ENCODE data around the gene PCLO. TPM values are rescaled to one million over a fixed set of nuclear protein-coding genes. Genes with fewer than 3 reads are reported as not detected.

The PCLO gene
- total and polyA plus RNA-seq, 9 donors, result 0.27 to 0.90 (median 0.55) TPM

DNA sequence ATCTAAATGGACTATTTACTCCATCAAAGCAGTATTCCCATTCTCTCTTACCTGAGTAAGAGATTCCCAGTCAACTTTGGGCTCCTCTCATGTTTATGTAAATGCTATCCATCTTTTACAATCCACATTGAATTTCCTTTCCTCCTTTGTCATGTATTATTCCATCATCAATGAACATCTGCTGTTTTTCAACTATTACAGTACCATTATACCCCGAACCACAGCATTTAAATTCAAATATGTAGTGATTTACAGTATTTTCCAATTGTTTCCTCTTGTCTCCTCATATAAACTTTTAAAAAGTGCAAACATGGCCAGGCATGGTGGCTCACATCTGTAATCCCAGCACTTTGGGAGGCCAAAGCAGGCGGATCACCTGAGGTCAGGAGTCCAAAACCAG is 20.3 kb downstream of the PCLO start:
- Histone ChIP-seq H3K4me3 (ENCODE audit: low read length) (no peak overlapping the region), H3K9me3 (replicated peaks; ENCODE audit: control insufficient read depth, low read depth, low read length) (no peaks in the 10 kb centered on the region), H3K27ac (ENCODE audit: low read length) (no peak overlapping the region), H3K27me3 (ENCODE audit: control insufficient read depth, insufficient read depth, low read length) (no peaks in the 10 kb centered on the region), H3K36me3 (ENCODE audit: control insufficient read depth, insufficient read depth, low read length) (no peaks in the 10 kb centered on the region), H3K4me1 (ENCODE audit: control insufficient read depth, insufficient read depth, low read length) (no peaks in the 10 kb centered on the region)
- no peak for DNase-seq
- 88% methylated on average over 1 of the region's 2 CpGs for WGBS (ENCODE audit: insufficient coverage)

DNA sequence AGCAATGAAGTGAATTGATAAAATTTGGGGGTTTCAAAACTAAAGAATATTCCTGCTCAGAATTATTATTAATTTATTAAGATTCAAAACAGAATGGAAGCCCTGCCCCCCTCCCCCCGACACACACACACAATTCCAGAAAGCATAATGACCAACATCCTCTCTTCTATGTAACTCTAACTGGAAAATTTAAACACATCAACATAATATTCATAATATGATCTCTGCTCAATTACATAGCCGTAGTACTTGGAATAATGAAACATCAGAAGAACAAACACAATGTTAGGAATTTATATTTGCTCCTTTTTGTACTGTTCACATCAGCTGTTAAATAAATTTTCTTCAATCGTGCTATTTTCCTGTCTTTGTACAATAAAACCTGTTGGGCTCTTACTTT is 20.8 kb downstream of the PCLO start:
- H3K36me3 ChIP-seq (ENCODE audit: control insufficient read depth, insufficient read depth, low read length), result no peaks in the 10 kb centered on the region
- no peaks in the 10 kb centered on the region for H3K9me3 ChIP-seq (replicated peaks; ENCODE audit: control insufficient read depth, low read depth, low read length)
- H3K4me3 ChIP-seq (ENCODE audit: low read length), result no peak overlapping the region
- no peaks in the 10 kb centered on the region for H3K27me3 ChIP-seq (ENCODE audit: control insufficient read depth, insufficient read depth, low read length)
- WGBS (ENCODE audit: insufficient coverage), result no CpG with 5 or more reads among the region's 3 CpGs
- H3K4me1 ChIP-seq (ENCODE audit: control insufficient read depth, insufficient read depth, low read length), result no peaks in the 10 kb centered on the region
- no peak overlapping the region for H3K27ac ChIP-seq (ENCODE audit: low read length)
- no peak for DNase-seq

DNA sequence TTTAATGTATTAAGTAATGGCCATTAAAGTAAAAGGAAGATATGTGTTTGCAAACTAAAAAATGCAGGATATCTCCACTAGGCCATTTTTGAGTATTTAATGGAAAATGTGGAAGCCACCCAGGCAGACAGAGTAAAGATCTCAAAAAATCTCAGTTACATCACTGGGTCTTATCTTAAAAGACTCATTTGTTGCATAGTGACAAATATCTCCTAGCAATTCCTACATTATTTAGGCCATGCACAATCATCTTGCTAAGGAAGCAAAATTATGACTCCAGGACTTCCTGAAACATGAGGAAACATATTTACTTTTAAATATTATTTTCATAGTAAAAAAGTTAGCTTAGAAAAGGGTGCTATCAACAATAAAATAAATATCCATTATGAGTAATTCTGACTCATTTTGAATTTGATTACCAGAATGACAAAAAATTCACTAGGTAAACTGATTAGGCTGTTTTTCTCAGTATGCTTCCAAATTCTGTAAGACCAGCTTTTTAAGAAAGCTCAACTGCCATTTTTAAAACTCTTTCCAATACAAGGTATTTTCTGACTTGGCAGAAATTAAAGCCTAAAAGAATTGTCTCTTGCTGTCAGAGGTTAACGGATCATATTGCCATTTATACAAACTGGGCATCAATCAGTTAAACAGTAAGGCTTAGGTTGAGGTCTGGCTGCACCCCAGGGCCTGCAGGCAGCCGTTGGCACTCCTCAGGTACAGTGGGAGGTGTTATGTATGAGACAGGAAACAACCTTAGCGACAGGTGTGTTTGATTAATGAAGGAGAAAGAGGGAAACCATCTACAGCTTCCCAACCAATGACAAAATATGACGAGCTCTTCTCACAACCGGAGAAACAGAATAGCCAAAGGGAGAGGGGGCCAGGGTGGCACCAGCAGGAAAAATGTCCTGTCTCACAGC is 31.8 kb downstream of the PCLO start:
- Histone ChIP-seq H3K36me3 (ENCODE audit: control insufficient read depth, insufficient read depth, low read length) (no peaks in the 10 kb centered on the region), H3K4me3 (ENCODE audit: low read length) (no peak overlapping the region), H3K9me3 (replicated peaks; ENCODE audit: control insufficient read depth, low read depth, low read length) (no peaks in the 10 kb centered on the region), H3K4me1 (ENCODE audit: control insufficient read depth, insufficient read depth, low read length) (no peaks in the 10 kb centered on the region), H3K27ac (ENCODE audit: low read length) (no peak overlapping the region), H3K27me3 (ENCODE audit: control insufficient read depth, insufficient read depth, low read length) (no peaks in the 10 kb centered on the region)
- no peak for DNase-seq
- WGBS (ENCODE audit: insufficient coverage), result 100% methylated on average over 1 of the region's 5 CpGs

DNA sequence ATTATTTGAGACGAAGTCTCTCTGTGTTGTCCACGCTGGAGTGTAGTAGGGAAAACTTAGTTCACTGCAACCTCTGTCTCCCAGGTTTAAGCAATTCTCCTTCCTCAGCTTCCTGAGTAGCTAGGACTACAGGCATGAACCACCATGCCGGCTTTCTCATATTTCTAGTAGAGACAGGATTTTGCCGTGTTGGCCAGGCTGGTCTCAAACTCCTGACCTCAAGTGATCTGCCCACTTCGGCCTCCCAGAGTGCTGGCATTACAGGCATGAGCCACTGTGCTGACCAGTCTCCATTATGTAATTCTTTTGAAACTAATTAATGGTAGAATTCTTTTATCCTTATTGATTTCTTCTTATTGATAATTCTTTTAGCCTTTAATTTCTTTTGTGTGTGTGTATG is 32.5 kb downstream of the PCLO start:
- no peaks in the 10 kb centered on the region for H3K27me3 ChIP-seq (ENCODE audit: control insufficient read depth, insufficient read depth, low read length)
- WGBS (ENCODE audit: insufficient coverage), result no CpG with 5 or more reads among the region's 5 CpGs

DNA sequence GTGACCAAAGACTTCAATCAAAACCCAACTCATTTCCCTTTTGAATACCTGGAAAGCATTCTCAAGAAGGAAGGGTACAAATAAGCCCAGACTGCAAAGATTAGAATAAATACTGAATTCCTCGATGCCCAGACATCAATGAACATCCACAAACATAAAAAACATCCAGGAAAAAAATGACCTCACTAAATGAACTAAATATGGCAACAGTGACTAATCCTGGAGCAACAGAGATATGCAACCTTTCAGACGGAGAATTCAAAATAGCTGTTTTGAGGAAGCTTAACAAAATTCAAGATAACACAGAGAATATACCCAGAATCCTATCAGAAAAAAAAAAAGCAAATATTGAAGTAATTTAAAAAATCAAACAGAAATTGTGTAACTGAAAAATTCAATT is 43.2 kb downstream of the PCLO start:
- no peaks in the 10 kb centered on the region for H3K4me1 ChIP-seq (ENCODE audit: control insufficient read depth, insufficient read depth, low read length)
- peaks cover 4% of the 10 kb centered on the region for H3K9me3 ChIP-seq (replicated peaks; ENCODE audit: control insufficient read depth, low read depth, low read length)
- no peaks in the 10 kb centered on the region for H3K27me3 ChIP-seq (ENCODE audit: control insufficient read depth, insufficient read depth, low read length)
- no peak overlapping the region for H3K27ac ChIP-seq (ENCODE audit: low read length)
- DNase-seq, result no peak
- no peaks in the 10 kb centered on the region for H3K36me3 ChIP-seq (ENCODE audit: control insufficient read depth, insufficient read depth, low read length)
- no peak overlapping the region for H3K4me3 ChIP-seq (ENCODE audit: low read length)
- no CpG with 5 or more reads among the region's 2 CpGs for WGBS (ENCODE audit: insufficient coverage)

More for the DNA sequence above, 32.5 kb downstream of the PCLO start:
- DNase-seq, result no peak
- Histone ChIP-seq H3K36me3 (ENCODE audit: control insufficient read depth, insufficient read depth, low read length) (no peaks in the 10 kb centered on the region), H3K4me3 (ENCODE audit: low read length) (no peak overlapping the region), H3K9me3 (replicated peaks; ENCODE audit: control insufficient read depth, low read depth, low read length) (no peaks in the 10 kb centered on the region), H3K4me1 (ENCODE audit: control insufficient read depth, insufficient read depth, low read length) (no peaks in the 10 kb centered on the region), H3K27ac (ENCODE audit: low read length) (no peak overlapping the region)

DNA sequence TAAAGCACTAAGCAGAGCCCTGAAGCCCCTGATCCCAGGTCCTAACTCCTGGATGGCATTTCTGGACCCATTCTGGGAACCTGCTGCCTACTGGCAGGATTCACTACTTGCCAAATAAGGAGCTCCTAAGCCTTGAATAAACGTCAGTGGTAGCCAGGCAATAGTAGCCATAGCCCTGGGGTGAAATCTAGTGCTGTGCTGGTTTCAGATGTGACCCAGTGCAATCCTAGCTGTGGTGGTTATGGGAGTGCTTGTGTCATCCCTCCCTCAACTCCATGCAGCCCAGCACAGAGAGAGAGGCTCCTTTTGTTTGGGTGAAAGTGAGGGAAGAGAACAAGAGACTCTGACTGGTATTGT is 43.7 kb downstream of the PCLO start:
- no peaks in the 10 kb centered on the region for H3K36me3 ChIP-seq (ENCODE audit: control insufficient read depth, insufficient read depth, low read length)
- DNase-seq, result no peak
- H3K9me3 ChIP-seq (replicated peaks; ENCODE audit: control insufficient read depth, low read depth, low read length), result peaks cover 4% of the 10 kb centered on the region
- no peaks in the 10 kb centered on the region for H3K4me1 ChIP-seq (ENCODE audit: control insufficient read depth, insufficient read depth, low read length)
- WGBS (ENCODE audit: insufficient coverage), result no CpG with 5 or more reads among the region's 1 CpG
- no peak overlapping the region for H3K4me3 ChIP-seq (ENCODE audit: low read length)
- no peak overlapping the region for H3K27ac ChIP-seq (ENCODE audit: low read length)
- H3K27me3 ChIP-seq (ENCODE audit: control insufficient read depth, insufficient read depth, low read length), result no peaks in the 10 kb centered on the region

DNA sequence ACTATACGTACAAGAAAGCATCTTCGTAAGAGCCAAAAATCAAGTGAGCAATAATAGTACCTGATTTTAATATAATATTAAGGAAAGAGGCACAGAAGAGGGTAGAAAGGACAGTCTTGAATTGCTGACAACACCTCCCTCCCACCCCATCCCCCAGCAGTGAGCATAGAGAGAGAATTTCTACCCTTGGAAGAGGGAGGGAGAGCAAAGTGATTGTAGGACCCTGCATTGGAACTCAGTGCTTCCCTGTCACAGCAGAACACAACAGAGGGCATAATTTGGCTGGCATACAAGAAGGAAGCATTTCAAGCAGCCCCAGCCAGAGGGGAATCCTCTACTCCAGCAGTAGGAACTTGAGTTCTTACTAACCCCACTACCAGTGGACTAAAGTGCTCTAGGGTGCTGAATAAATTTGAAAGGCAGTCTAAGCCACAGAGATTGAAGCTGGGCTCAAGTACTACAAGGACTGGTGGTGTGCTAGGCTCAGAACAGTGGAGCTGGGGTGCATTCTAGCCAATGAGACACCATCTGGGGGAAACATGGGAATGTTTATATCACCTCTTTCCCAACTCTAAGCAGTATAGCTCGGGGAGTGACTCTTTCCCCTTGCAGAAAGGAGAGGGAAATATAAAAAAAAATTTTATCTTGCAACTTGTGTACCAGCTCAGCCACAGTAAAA is 44.2 kb downstream of the PCLO start:
- Histone ChIP-seq H3K4me1 (ENCODE audit: control insufficient read depth, insufficient read depth, low read length) (no peaks in the 10 kb centered on the region), H3K9me3 (replicated peaks; ENCODE audit: control insufficient read depth, low read depth, low read length) (peaks cover 4% of the 10 kb centered on the region), H3K27ac (ENCODE audit: low read length) (no peak overlapping the region), H3K4me3 (ENCODE audit: low read length) (no peak overlapping the region), H3K27me3 (ENCODE audit: control insufficient read depth, insufficient read depth, low read length) (no peaks in the 10 kb centered on the region), H3K36me3 (ENCODE audit: control insufficient read depth, insufficient read depth, low read length) (no peaks in the 10 kb centered on the region)
- WGBS (ENCODE audit: insufficient coverage), result no CpG with 5 or more reads among the region's 3 CpGs
- no peak for DNase-seq

DNA sequence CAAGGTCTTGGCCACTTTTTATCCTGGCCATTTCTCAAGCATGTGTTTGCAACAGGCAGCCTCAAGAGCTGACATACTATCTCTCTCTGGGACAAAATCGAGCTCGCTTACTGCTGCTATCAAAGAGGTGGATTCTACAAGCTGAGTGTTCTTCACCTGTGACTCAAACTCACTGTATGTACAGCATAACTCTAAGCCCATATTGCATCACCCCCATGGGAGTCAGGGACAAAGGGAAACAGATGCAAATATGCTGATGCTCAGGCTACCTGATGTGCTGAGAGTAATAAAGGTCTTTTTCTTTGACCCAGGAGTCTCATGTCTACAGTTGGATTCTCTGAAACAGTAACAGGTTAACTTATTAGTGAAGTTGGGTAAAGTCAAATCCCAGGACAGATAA is 45.2 kb downstream of the PCLO start:
- no CpG with 5 or more reads among the region's 2 CpGs for WGBS (ENCODE audit: insufficient coverage)
- no peaks in the 10 kb centered on the region for H3K4me1 ChIP-seq (ENCODE audit: control insufficient read depth, insufficient read depth, low read length)

DNA sequence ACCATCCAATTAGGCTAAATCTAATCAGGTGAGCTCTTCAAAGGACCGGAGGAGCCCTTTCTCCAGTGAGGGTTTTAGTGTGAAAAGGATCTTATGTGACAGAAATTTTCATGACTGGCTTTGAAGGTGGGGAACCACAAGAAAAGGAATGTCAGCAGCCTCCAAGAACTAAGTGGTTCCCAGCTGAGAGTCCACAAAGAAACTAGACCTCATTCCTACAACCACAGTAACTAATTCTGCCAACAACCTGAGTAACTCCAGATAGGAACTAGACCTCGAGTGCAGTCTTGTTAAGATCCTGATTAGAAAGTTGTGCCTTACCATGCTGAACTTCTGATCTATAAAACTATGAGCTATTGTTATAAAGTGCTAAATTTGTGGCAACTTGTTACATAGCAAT is 51.3 kb downstream of the PCLO start:
- Histone ChIP-seq H3K36me3 (ENCODE audit: control insufficient read depth, insufficient read depth, low read length) (no peaks in the 10 kb centered on the region), H3K27ac (ENCODE audit: low read length) (no peak overlapping the region), H3K4me3 (ENCODE audit: low read length) (no peak overlapping the region), H3K9me3 (replicated peaks; ENCODE audit: control insufficient read depth, low read depth, low read length) (no peaks in the 10 kb centered on the region), H3K27me3 (ENCODE audit: control insufficient read depth, insufficient read depth, low read length) (no peaks in the 10 kb centered on the region), H3K4me1 (ENCODE audit: control insufficient read depth, insufficient read depth, low read length) (no peaks in the 10 kb centered on the region)
- DNase-seq, result no peak
- no CpG with 5 or more reads among the region's 2 CpGs for WGBS (ENCODE audit: insufficient coverage)

More for the DNA sequence above, 45.2 kb downstream of the PCLO start:
- no peaks in the 10 kb centered on the region for H3K27me3 ChIP-seq (ENCODE audit: control insufficient read depth, insufficient read depth, low read length)
- peaks cover 4% of the 10 kb centered on the region for H3K9me3 ChIP-seq (replicated peaks; ENCODE audit: control insufficient read depth, low read depth, low read length)
- H3K27ac ChIP-seq (ENCODE audit: low read length), result no peak overlapping the region
- DNase-seq, result no peak
- no peak overlapping the region for H3K4me3 ChIP-seq (ENCODE audit: low read length)
- H3K36me3 ChIP-seq (ENCODE audit: control insufficient read depth, insufficient read depth, low read length), result no peaks in the 10 kb centered on the region

DNA sequence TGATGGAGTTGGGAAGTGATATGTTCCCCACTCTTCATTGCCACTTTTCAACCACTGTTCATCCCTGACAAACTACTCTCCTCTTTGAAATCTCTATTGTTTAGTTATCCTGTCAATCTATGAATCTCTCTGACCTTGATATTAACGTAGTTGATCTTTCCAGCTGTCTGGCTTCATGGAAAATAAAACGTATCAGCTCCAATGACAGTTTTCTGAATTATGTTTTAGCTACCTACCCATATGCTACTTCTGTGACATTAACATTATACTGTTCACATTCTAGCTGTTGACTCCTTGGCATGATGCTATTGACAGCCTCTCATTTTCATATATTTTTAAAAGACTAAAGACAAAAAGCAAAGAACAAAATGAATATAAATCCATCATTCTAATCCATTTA is 53.3 kb downstream of the PCLO start:
- H3K4me3 ChIP-seq (ENCODE audit: low read length), result no peak overlapping the region
- no peaks in the 10 kb centered on the region for H3K27me3 ChIP-seq (ENCODE audit: control insufficient read depth, insufficient read depth, low read length)
- no peak overlapping the region for H3K27ac ChIP-seq (ENCODE audit: low read length)
- WGBS (ENCODE audit: insufficient coverage), result no CpG with 5 or more reads among the region's 2 CpGs
- H3K36me3 ChIP-seq (ENCODE audit: control insufficient read depth, insufficient read depth, low read length), result no peaks in the 10 kb centered on the region
- no peak for DNase-seq
- no peaks in the 10 kb centered on the region for H3K9me3 ChIP-seq (replicated peaks; ENCODE audit: control insufficient read depth, low read depth, low read length)
- H3K4me1 ChIP-seq (ENCODE audit: control insufficient read depth, insufficient read depth, low read length), result no peaks in the 10 kb centered on the region
